ENCODE measurements around the gene UPK3BL2.
"Not testable (repeated sequence)": the region's sequence is repeated elsewhere in the genome, so short reads cannot be mapped to it uniquely, and the experiment has no call there.

The UPK3BL2 gene

GRCh38 chr7:102543596-102543995, at the start of gene UPK3BL2:
TSS of gene UPK3BL2 (minus strand) at chr7:102543696. CDS start at chr7:102543636, 60 bp downstream.
- not testable (repeated sequence) for DNase-seq (ENCODE audit: low spot score)

GRCh38 chr7:102592477-102593019, 49.1 kb upstream of the UPK3BL2 start:
- not testable (repeated sequence) for DNase-seq (ENCODE audit: low spot score)

- not testable (repeated sequence) for DNase-seq (ENCODE audit: low spot score)
These were observed 46.4 kb upstream of the UPK3BL2 start for GRCh38 chr7:102589857-102590256.

GRCh38 chr7:102583495-102583894, 40.0 kb upstream of the UPK3BL2 start:
- DNase-seq (ENCODE audit: low spot score): not testable (repeated sequence)

GRCh38 chr7:102581722-102582121, 38.2 kb upstream of the UPK3BL2 start:
- not testable (repeated sequence) for DNase-seq (ENCODE audit: low spot score)

GRCh38 chr7:102578486-102578885, 35.0 kb upstream of the UPK3BL2 start:
- DNase-seq (ENCODE audit: low spot score): not testable (repeated sequence)

GRCh38 chr7:102577315-102578240, 34.1 kb upstream of the UPK3BL2 start:
- DNase-seq (ENCODE audit: low spot score): not testable (repeated sequence)

- not testable (repeated sequence) for DNase-seq (ENCODE audit: low spot score)
These were observed 32.9 kb upstream of the UPK3BL2 start for GRCh38 chr7:102576363-102576762.

GRCh38 chr7:102574607-102575006, 31.1 kb upstream of the UPK3BL2 start:
- DNase-seq (ENCODE audit: low spot score): not testable (repeated sequence)

GRCh38 chr7:102572261-102573239, 29.1 kb upstream of the UPK3BL2 start, which contains the start of gene POLR2J3:
TSS of gene POLR2J3 (minus strand) at chr7:102572583. CDS start at chr7:102572521, 62 bp downstream.
- DNase-seq (ENCODE audit: low spot score): peak; percentile 91

- not testable (repeated sequence) for DNase-seq (ENCODE audit: low spot score)
These were observed 25.1 kb upstream of the UPK3BL2 start for GRCh38 chr7:102568620-102569019.

- DNase-seq (ENCODE audit: low spot score): not testable (repeated sequence)
These were observed 7.4 kb upstream of the UPK3BL2 start, which contains the start of gene SPDYE2 for GRCh38 chr7:102550808-102551422. TSS of gene SPDYE2 (plus strand) at chr7:102551226. CDS start at chr7:102553256, 2,030 bp downstream.

GRCh38 chr7:102546353-102546752, 2.9 kb upstream of the UPK3BL2 start:
- DNase-seq (ENCODE audit: low spot score): not testable (repeated sequence)

GRCh38 chr7:102545288-102545687, 1.8 kb upstream of the UPK3BL2 start:
- DNase-seq (ENCODE audit: low spot score): not testable (repeated sequence)

GRCh38 chr7:102544372-102544771, 876 bp upstream of the UPK3BL2 start:
- DNase-seq (ENCODE audit: low spot score): not testable (repeated sequence)

GRCh38 chr7:102542771-102543170, 725 bp downstream of the UPK3BL2 start:
- not testable (repeated sequence) for DNase-seq (ENCODE audit: low spot score)

GRCh38 chr7:102542083-102542482, 1.4 kb downstream of the UPK3BL2 start:
- not testable (repeated sequence) for DNase-seq (ENCODE audit: low spot score)

- DNase-seq (ENCODE audit: low spot score): not testable (repeated sequence)
These were observed 2.9 kb downstream of the UPK3BL2 start for GRCh38 chr7:102540604-102541003.

- not testable (repeated sequence) for DNase-seq (ENCODE audit: low spot score)
These were observed 8.4 kb downstream of the UPK3BL2 start for GRCh38 chr7:102535062-102535615.

GRCh38 chr7:102532127-102532526, 11.4 kb downstream of the UPK3BL2 start:
- not testable (repeated sequence) for DNase-seq (ENCODE audit: low spot score)

GRCh38 chr7:102531583-102531982, 11.9 kb downstream of the UPK3BL2 start:
- DNase-seq (ENCODE audit: low spot score): not testable (repeated sequence)

Data from Ammon's horn (tissue), 1 donor.